RWPE1 (cell line): ENCODE data around the gene S100B.
A peak's percentile ranks its signal among the peaks of the same experiment; 100 is the strongest.

ENCODE experiments used
- CTCF ChIA-PET: fragments of 350-600 bp; sonication (Branson Sonifier 250); formaldehyde crosslinking; extraction: SDS; loops from one replicate; lab custom pipeline; 2021; lab: Yijun Ruan, JAX
- POLR2A ChIA-PET: fragments of 400-600 bp; formaldehyde crosslinking; extraction: SDS; loops from one replicate; lab custom pipeline; 2020; ENCODE audit warnings: antibody characterized with exemption; ENCODE audit not compliant: low non-redundant PET; lab: Yijun Ruan, JAX
- DNase-seq: peaks from one replicate; pipeline ENCODE4 v3.0.0; 2012; ENCODE audit warnings: low spot score
- H3K27ac ChIP-seq: fragments of 450-650 bp; 2 replicates; pipeline ENCODE4 v1.5.1; 2017
- TF ChIP-seq, protein P1 (sequence below): fragments of 450-650 bp; conservative IDR thresholded peaks from 2 replicates; pipeline ENCODE4 v1.5.1; 2017; ENCODE audit warnings: low read depth, mild to moderate bottlenecking

Gene S100B

DNA sequence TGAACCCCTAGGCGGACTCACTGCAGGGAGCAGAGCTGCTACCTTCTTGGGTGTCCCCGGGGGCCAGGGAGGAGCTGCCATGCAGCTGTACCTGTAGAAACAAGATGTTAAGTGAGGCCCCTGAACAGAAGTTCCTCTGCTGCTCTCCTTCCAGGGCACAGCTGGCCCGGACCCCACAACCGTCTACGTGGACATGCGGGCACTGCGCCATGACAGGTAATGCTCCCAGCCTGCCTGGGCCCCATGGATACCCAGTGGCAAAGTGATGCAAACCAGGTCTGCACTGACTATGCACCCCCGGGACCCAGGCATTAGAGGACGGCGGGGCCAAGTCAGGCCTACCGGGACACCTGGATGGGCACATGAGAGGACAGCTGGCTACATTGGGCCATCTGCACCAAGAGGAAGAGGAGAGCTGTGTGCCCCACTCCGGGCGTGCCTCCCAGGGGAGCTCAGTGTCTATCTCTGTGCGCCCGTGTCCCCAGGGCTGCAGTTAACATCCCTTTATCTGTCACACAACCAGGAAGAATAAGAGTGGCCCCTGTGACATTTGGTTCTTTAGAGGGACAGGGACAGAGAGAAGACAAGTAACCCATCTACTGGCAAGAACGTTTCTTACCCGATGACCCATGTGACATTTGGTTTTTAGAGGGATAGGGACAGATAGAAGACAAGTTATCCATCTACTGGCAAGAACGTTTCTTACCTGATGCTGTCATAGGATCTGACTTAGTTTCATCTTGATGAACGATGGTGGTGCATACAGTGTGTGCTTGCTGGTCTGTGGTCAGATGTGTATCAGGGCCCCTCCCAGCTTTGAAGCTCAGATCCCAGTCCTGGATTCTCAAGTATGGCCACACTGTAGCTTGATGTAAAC is 44.1 kb downstream of the S100B start:
- no peak overlapping the region for H3K27ac ChIP-seq
- POLR2A ChIA-PET: no interaction called here
- DNase-seq: no peak
- TF ChIP-seq, protein P1, sequence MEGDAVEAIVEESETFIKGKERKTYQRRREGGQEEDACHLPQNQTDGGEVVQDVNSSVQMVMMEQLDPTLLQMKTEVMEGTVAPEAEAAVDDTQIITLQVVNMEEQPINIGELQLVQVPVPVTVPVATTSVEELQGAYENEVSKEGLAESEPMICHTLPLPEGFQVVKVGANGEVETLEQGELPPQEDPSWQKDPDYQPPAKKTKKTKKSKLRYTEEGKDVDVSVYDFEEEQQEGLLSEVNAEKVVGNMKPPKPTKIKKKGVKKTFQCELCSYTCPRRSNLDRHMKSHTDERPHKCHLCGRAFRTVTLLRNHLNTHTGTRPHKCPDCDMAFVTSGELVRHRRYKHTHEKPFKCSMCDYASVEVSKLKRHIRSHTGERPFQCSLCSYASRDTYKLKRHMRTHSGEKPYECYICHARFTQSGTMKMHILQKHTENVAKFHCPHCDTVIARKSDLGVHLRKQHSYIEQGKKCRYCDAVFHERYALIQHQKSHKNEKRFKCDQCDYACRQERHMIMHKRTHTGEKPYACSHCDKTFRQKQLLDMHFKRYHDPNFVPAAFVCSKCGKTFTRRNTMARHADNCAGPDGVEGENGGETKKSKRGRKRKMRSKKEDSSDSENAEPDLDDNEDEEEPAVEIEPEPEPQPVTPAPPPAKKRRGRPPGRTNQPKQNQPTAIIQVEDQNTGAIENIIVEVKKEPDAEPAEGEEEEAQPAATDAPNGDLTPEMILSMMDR: no peak
- CTCF ChIA-PET: no interaction called here

DNA sequence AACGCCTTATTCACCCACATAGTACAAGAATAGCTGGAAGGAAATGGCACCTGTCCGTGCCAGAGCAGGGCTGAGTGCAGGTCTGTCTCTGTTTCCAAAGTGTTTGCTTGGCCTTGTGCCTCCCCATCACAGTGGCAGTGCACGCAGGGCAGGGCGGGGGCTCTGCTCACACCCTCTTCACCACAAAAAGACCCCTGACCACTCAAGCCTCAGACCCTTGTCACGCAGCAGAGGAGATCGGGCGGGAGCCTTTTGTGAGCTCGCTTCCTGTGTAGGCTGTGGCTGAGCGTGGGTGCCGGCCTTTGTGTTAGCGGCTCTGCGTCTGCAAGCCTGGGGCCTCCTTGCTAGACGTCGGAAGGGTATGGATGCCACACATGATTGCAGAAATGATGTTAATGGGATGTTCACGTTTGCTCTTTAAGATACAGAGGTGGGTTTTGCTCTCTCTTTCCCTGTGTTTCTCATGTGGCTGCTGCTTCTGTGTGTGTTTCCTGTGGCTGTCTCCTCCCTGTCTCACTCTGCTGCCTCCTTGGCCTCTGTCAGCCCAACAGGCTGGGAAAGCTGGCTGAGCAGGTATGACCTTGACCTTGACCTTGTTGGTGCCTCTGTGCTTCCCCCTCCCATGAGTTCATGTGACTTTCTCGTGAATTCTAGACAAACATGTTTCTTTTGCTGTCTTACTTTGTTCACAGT is 45.4 kb downstream of the S100B start:
- H3K27ac ChIP-seq: peak overlapping the region; percentile 19; the same call in 1 of the 2 replicates
- POLR2A ChIA-PET: no interaction called here
- TF ChIP-seq, protein P1: no peak
- CTCF ChIA-PET: interaction anchor here (0.6 to 0.7 kb wide), 3 partner anchors 15 to 1537 kb away, joined by 3 to 5 read pairs (median 4); no protein-coding TSS in a partner anchor
- DNase-seq: no peak

DNA sequence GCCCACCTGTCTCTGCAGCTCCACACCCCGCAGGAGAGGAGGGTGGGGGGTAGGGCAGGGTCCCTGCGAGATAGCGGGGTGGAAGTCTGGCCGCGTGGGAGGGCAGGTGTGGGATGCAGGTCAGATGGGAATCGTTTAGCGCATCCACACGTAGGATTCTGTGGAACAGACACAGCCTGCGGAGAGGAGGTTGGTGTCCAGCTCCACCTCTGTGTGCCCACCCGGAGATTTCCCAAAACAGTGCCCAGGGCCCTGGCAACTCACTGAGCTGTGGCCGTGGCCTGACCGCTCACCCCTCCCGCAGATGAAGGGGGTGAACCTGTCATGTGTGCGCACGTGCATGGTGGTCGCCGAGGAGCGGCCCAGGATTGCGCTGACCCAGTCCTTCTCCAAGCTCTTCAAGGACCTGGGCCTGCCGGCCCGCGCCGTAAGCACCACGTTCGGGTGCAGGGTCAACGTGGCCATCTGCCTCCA is 46.9 kb downstream of the S100B start:
- POLR2A ChIA-PET: no interaction called here

DNA sequence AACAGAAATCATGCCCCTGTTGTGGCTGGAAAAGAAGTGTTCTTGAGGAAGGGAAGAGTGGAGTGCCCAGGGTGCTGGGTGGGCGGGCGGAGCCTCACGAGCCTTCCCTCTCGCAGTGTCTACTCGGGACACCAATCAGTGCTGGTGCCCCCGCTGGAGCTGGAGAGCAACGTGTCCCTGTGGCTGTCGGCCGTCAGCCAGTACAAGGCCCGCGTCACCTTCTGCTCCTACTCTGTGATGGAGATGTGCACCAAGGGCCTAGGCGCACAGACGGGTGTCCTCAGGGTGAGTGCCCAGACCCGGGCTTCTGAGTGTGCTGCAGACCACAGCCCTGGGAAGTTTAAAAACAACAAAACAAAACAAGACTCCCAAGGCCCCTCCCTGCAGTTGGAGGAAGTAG is 47.4 kb downstream of the S100B start:
- DNase-seq: no peak
- ChIA-PET POLR2A (no interaction called here), CTCF (interaction anchor here (0.7 kb wide), 1 partner anchor 77 kb away, joined by 3 read pairs; no protein-coding TSS in a partner anchor)
- no peak overlapping the region for H3K27ac ChIP-seq
- TF ChIP-seq, protein P1: no peak

More for the DNA sequence above, 46.9 kb downstream of the S100B start:
- no peak for DNase-seq
- H3K27ac ChIP-seq: no peak overlapping the region
- TF ChIP-seq, protein P1: no peak
- CTCF ChIA-PET: no interaction called here

DNA sequence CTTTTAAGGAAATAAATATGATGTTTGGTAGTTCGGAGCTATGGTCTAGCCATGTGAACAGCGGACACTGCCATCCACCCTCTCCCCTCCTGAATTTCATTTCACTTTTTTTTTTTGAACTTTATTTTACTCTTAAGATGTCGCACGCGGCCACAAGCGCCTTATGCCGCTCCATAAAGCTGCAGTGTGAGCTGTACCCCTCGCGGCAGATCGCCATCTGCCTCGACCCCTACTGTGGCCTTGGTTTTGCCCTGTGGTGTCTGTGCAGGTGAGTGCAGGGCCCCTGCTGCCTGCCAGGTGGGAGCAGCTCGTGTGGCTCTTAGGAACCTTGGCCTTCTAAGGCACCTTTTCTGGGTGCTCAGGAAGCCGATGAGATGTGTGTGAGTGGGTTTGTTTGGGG is 48.1 kb downstream of the S100B start:
- no peak for DNase-seq
- no peak overlapping the region for H3K27ac ChIP-seq
- CTCF ChIA-PET: interaction anchor here (0.6 kb wide), 1 partner anchor 9 kb away, joined by 3 read pairs; no protein-coding TSS in a partner anchor
- POLR2A ChIA-PET: no interaction called here
- TF ChIP-seq, protein P1: no peak

DNA sequence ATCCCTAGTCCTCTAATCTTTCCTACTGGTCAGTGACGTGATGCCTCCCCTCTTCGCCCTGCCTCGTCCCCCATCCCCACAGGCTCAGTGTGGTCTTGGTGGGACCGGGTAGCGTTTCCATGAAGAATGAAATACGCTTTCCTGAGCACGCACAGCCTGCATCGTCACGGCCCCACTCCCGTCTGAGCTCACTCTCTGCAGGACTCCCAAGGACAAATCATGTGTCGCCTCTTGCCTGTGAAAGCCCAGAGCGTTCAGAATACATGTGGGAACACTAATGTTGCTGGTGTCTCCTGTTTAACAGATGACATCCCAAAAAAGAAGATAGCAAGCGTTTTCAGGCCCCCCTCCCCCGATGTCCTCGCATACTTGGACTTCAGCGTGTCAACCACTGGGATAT is 49.2 kb downstream of the S100B start:
- POLR2A ChIA-PET: no interaction called here
- TF ChIP-seq, protein P1: no peak
- H3K27ac ChIP-seq: no peak overlapping the region
- CTCF ChIA-PET: no interaction called here
- DNase-seq: no peak
